NK-92 treated with Interleukin-12 subunit alpha and Interleukin-12 subunit beta, amount 100 ng/mL, for 24 hours (cell line): ENCODE measurements around the gene CD160.
"Not testable (repeated sequence)": the region's sequence is repeated elsewhere in the genome, so short reads cannot be mapped to it uniquely, and the experiment has no call there.

ENCODE experiments used
- DNase-seq: peaks from one replicate; lab custom pipeline; 2025; lab: John Stamatoyannopoulos, UW

Gene CD160

DNA sequence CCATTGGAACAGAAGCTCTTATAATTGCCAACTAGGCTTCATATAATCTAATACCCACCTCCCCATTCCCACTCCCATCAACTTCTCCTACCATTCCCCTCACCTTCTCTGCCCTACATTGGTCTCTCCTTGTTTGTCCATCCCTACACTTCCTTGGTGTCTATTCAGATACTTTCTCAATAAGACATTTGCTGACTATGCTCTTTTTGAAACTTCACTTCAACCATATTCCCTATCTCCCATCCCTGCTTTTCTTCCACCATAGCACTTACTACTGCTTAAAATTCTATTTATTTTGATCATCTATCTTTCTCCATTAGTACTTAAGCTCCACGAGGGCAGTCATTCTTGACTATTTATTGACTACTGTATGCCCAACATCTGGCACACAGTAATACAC, 40.4 kb downstream of the CD160 start:
- no peak for DNase-seq

DNA sequence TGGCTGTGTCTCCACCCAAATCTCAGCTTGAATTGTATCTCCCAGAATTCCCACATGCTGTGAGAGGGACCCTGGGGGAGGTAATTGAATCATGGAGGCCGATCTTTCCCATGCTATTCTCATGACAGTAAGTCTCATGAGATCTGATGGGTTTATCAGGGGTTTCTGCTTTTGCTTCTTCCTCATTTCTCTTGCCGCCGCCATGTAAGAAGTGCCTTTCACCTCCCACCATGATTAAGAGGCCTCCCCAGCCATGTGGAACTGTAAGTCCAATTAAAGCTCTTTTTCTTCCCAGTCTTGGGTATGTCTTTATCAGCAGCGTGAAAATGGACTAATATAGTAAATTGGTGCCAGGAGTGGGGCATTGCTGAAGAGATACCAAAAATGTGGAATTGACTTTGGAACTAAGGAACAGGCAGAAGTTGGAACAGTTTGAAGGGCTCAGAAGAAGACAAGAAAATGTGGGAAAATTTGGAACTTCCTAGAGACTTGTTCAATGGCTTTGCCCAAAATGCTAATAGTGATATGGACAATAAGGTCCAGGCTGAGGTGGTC, 41.2 kb downstream of the CD160 start:
- not testable (repeated sequence) for DNase-seq

GRCh38 chr1:145761498-145761897, 42.2 kb downstream of the CD160 start:
- not testable (repeated sequence) for DNase-seq

- not testable (repeated sequence) for DNase-seq
These were observed 42.7 kb downstream of the CD160 start for GRCh38 chr1:145762001-145762400.

DNA sequence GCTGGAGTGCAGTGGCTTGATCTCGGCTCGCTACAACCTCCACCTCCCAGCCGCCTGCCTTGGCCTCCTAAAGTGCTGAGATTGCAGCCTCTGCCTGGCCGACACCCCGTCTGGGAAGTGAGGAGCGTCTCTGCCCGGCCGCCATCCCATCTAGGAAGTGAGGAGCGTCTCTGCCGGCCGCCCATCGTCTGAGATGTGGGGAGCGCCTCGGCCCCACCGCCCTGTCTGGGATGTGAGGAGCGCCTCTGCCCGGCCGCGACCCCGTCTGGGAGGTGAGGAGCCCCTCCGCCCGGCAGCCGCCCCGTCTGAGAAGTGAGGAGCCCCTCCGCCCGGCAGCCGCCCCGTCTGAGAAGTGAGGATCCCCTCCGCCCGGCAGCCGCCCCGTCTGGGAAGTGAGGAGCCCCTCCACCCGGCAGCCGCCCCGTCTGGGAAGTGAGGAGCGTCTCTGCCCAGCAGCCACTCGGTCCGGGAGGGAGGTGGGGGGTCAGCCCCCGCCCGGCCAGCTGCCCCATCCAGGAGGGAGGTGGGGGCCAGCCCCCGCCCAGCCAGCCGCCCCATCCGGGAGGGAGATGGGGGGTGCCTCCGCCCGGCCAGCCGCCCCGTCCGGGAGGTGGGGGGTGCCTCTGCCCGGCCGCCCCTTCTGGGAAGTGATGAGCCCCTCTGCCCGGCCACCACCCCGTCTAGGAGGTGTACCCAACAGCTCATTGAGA, 45.1 kb downstream of the CD160 start:
- not testable (repeated sequence) for DNase-seq

GRCh38 chr1:145765127-145765526, 45.8 kb downstream of the CD160 start:
- not testable (repeated sequence) for DNase-seq

DNA sequence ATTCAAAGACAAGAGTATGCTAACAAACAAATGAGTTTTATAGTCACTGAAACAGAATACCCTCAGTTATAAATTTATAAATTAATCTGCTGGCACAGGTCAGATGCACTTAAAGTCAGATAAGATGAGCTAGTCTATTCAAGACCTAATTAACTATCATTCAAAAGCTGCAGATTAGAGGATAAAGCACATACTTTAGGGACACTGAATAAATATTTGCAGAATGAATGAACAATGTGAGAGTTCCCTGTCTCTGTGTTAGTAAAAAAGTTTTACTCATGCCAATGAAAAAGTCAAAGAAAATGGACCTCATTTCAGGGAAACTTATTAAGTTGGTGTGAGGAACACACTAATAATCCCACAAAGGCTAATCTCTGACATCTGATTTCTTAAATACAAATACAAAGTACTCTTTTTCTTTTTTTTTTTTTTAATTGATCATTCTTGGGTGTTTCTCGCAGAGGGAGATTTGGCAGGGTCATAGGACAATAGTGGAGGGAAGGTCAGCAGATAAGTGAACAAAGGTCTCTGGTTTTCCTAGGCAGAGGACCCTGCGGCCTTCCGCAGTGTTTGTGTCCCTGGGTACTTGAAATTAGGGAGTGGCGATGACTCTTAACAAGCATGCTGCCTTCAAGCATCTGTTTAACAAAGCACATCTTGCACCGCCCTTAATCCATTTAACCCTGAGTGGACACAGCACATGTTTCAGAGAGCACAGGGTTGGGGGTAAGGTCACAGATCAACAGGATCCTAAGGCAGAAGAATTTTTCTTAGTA, 46.5 kb downstream of the CD160 start:
- not testable (repeated sequence) for DNase-seq

DNA sequence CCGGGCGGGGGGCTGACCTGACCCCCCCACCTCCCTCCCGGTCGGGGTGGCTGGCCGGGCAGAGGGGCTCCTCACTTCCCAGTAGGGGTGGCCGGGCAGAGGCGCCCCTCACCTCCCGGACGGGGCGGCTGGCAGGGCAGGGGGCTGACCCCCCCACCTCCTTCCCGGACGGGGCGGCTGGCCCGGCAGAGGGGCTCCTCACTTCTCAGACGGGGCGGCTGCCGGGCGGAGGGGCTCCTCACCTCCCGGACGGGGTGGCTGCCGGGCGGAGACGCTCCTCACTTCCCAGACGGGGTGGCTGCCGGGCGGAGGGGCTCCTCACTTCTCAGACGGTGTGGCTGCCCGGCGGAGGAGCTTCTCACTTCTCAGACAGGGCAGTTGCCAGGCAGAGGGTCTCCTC, 47.6 kb downstream of the CD160 start:
- DNase-seq, result not testable (repeated sequence)

- not testable (repeated sequence) for DNase-seq
These were observed 48.7 kb downstream of the CD160 start for GRCh38 chr1:145768004-145768403.

DNA sequence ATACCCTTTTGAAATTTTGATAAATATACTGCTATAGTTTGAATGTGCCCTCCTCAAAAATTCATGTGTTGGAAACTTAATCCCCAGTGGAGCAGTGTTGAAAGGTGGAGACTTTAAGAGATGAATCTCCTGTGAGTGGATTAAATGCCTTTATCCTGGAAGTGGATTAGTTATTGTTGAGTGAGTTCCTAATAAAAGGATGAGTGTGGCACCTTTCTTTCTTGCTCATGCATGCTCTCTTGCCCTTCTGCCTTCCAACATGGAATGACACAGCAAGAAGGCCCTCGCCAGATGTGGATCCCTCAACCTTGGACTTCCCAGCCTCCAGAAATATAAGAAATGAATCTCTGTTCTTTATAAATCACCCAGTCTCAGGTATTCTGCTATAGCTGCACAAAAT, 51.8 kb downstream of the CD160 start:
- DNase-seq, result no peak

DNA sequence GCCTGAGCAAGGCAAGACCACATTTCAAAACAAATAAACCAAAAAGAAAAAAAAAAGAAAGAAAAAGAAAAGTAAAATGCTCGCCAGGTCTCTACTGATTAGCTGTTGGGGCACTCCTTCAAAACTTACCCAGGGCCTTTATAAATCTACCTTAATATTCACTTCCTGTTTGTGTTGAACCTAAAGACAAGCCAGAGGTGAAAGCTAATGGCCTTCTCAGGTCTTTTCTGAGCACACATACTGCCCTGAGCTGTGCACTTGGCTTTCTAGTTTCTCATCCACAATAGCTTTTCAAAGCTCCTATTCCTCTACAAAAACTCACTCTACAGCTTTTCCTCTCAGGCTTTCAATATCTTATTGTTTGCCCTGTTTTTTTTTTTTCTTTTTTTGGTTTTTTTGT, 54.1 kb downstream of the CD160 start:
- DNase-seq, result no peak

GRCh38 chr1:145777357-145778145, 58.3 kb downstream of the CD160 start:
- DNase-seq, result no peak

- DNase-seq, result no peak
These were observed 58.8 kb downstream of the CD160 start for GRCh38 chr1:145778146-145778540.

DNA sequence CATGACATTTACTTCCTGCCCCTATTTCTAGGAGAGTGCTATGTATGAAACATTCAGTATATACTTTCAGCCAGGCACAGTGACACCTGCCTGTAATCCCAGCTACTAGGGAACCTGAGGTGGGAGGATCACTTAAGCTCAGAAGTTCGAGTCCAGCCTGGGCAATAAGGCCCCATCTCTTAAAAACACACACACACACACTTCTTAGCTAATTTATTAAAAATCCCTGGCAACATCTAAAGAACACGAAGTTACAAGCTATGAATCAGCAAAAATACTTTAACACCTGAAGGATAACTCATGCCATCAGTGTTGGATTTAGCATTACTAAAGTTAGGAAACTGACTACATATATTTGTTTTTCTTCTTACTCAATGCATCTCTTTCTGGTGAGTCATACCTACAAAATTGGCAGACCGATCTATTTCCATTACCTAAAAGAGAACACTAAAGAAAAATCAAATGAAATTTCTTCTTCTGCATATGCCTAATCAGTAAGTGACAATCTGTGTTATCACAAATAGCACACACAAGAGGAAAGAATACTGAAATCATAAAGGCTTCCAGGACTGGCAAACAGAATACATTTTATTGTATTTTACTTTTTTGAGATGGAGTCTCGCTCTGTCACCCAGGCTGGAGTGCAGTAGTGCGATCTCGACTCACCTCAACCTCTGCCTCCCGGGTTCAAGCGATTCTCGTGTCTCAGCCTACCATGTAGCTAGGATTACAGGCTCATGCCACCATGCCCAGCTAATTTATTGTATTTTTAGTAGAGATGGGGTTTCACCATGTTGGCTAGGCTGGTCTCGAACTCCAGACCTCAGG, 63.2 kb downstream of the CD160 start:
- DNase-seq, result no peak

- no peak for DNase-seq
These were observed 65.1 kb downstream of the CD160 start for GRCh38 chr1:145784409-145784808.

- DNase-seq, result no peak
These were observed 66.2 kb downstream of the CD160 start for GRCh38 chr1:145785547-145785946.

- no peak for DNase-seq
These were observed 67.0 kb downstream of the CD160 start for GRCh38 chr1:145786271-145786670.

GRCh38 chr1:145788580-145788979, 69.3 kb downstream of the CD160 start:
- DNase-seq, result no peak
